ENCODE measurements around the gene NHSL2.

The NHSL2 gene

DNA sequence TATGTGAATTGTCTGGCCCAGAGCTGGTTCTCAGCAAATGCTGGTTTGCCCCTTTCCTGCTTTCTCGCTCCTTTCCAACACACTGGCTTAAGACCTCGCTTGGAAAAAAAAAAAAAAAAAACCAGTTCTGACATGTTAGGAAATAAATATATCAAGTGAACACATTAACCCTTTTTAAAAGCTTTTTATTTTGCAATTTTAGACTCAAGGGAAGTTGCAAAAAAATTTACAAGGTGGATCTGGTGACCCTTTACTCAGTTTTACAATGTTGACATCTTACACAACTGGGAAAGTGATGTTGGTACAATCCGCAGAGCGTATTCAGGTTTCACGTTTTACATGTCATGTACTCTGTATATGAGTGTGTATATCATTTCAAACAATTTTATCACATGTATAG, 121.0 kb downstream of the NHSL2 start:
- no peak overlapping the region for H2AK5ac ChIP-seq (ENCODE audit: low read length, severe bottlenecking)
- H3K9ac ChIP-seq (ENCODE audit: low read length), result no peak overlapping the region
- no peak for DNase-seq
- no peak overlapping the region for H4K91ac ChIP-seq (ENCODE audit: low read length)
- H2BK5ac ChIP-seq (ENCODE audit: low read depth, low read length, poor library complexity, severe bottlenecking), result no peak overlapping the region
- no peak overlapping the region for H3K27ac ChIP-seq (ENCODE audit: low read length, poor library complexity, severe bottlenecking)
- H3K18ac ChIP-seq (ENCODE audit: low read depth in 1 of 2, low read length in 2 of 2), result no peak overlapping the region
- peaks cover 15% of the 10 kb centered on the region for H3K9me3 ChIP-seq (ENCODE audit: control insufficient read depth, low read length)
- no peak overlapping the region for H4K8ac ChIP-seq (ENCODE audit: low read length)
- H2BK12ac ChIP-seq (ENCODE audit: low read length in 2 of 2), result no peak overlapping the region
- WGBS, result no CpG with 5 or more reads among the region's 5 CpGs
- H3K14ac ChIP-seq (ENCODE audit: low read length in 2 of 2), result no peak overlapping the region
- H3K4me2 ChIP-seq (ENCODE audit: low read length, poor library complexity, severe bottlenecking), result no peak overlapping the region
- no peak overlapping the region for H2BK120ac ChIP-seq (ENCODE audit: low read depth, low read length)
- H3K36me3 ChIP-seq (ENCODE audit: control insufficient read depth in 1 of 2, insufficient read depth in 2 of 2, low read depth in 1 of 2, low read length in 2 of 2), result no peaks in the 10 kb centered on the region
- peaks cover 0 to 44% of the 10 kb centered on the region in 2 experiments for H3K27me3 ChIP-seq (ENCODE audit: control insufficient read depth in 1 of 2, insufficient read depth in 1 of 2, low read length in 2 of 2)
- no peak overlapping the region for H3K23ac ChIP-seq (ENCODE audit: low read length in 2 of 2)
- H2BK15ac ChIP-seq (ENCODE audit: low read depth, poor library complexity, severe bottlenecking), result no peak overlapping the region
- no peak overlapping the region for H2AFZ ChIP-seq (ENCODE audit: low read depth, low read length)
- H3K4me3 ChIP-seq (ENCODE audit: insufficient read depth in 1 of 2, low read depth in 1 of 2, low read length in 2 of 2), result no peak overlapping the region
- peaks cover 13% of the 10 kb centered on the region for H3K4me1 ChIP-seq (ENCODE audit: control insufficient read depth, insufficient read depth, low read depth, low read length)
- H3K4ac ChIP-seq (ENCODE audit: low read depth in 1 of 2, low read length in 2 of 2), result no peak overlapping the region
- H3K79me1 ChIP-seq (replicated peaks; ENCODE audit: low read length, poor library complexity, severe bottlenecking), result no peaks in the 10 kb centered on the region

DNA sequence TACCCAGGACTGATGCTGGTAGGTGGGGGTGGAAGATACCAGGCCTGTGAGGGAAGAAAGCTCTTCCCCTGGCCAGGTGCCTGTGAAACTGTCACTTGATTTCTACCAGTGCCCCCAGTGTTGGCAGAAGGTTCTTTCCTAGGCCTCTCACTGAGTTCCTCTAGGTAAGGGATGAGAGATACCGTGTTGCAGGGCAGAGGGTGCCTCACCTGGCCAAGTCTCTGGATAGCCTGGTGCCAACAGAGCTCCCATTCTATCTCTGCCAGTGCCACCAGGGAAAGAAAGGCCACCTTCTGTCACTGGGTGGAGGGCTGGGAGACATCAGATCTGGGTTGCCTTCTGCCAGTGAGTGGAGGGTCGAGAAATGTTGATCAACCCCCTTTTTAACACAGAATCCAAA, 127.0 kb downstream of the NHSL2 start:
- Histone ChIP-seq H4K8ac (ENCODE audit: low read length) (no peak overlapping the region), H2BK15ac (ENCODE audit: low read depth, poor library complexity, severe bottlenecking) (no peak overlapping the region), H3K36me3 (ENCODE audit: control insufficient read depth in 1 of 2, insufficient read depth in 2 of 2, low read depth in 1 of 2, low read length in 2 of 2) (no peaks in the 10 kb centered on the region), H3K9ac (ENCODE audit: low read length) (no peak overlapping the region), H3K4ac (ENCODE audit: low read depth in 1 of 2, low read length in 2 of 2) (no peak overlapping the region), H3K4me2 (ENCODE audit: low read length, poor library complexity, severe bottlenecking) (no peak overlapping the region), H2BK5ac (ENCODE audit: low read depth, low read length, poor library complexity, severe bottlenecking) (no peak overlapping the region), H2AK5ac (ENCODE audit: low read length, severe bottlenecking) (no peak overlapping the region), H3K27ac (ENCODE audit: low read length, poor library complexity, severe bottlenecking) (no peak overlapping the region), H3K4me1 (ENCODE audit: control insufficient read depth, insufficient read depth, low read depth, low read length) (peaks cover 7% of the 10 kb centered on the region), H3K14ac (ENCODE audit: low read length in 2 of 2) (no peak overlapping the region), H3K4me3 (ENCODE audit: insufficient read depth in 1 of 2, low read depth in 1 of 2, low read length in 2 of 2) (no peak overlapping the region), H2BK12ac (ENCODE audit: low read length in 2 of 2) (no peak overlapping the region), H3K18ac (ENCODE audit: low read depth in 1 of 2, low read length in 2 of 2) (no peak overlapping the region), H2BK120ac (ENCODE audit: low read depth, low read length) (no peak overlapping the region), H3K27me3 (ENCODE audit: control insufficient read depth in 1 of 2, insufficient read depth in 1 of 2, low read length in 2 of 2) (peaks cover 0 to 52% of the 10 kb centered on the region in 2 experiments), H3K79me1 (replicated peaks; ENCODE audit: low read length, poor library complexity, severe bottlenecking) (no peaks in the 10 kb centered on the region), H3K9me3 (ENCODE audit: control insufficient read depth, low read length) (peaks cover 24% of the 10 kb centered on the region), H4K91ac (ENCODE audit: low read length) (no peak overlapping the region), H3K23ac (ENCODE audit: low read length in 2 of 2) (no peak overlapping the region), H2AFZ (ENCODE audit: low read depth, low read length) (no peak overlapping the region)
- DNase-seq, result no peak
- 100% methylated on average over 1 of the region's 2 CpGs for WGBS

DNA sequence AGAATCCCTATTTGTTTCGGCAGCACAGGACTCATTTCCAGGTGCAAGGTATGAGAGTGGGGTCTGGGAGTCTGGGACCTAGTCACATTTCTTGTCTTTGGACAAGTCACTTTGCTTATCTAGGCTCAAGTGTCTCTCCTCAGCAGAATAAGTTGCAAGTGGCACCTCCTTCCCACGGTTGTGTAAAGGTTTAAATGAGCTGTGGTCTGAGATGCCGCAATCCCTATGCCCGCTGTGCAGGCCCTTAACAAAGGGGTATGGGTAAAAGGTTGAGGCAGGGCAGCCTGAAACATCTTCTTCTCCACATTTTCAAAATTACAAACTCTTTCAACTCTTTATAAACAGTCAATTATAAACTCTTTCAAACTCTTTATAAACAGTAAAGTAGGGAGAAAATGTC, 127.4 kb downstream of the NHSL2 start:
- Histone ChIP-seq H2BK5ac (ENCODE audit: low read depth, low read length, poor library complexity, severe bottlenecking) (no peak overlapping the region), H2BK12ac (ENCODE audit: low read length in 2 of 2) (no peak overlapping the region), H3K9me3 (ENCODE audit: control insufficient read depth, low read length) (peaks cover 24% of the 10 kb centered on the region), H2AFZ (ENCODE audit: low read depth, low read length) (no peak overlapping the region), H3K27ac (ENCODE audit: low read length, poor library complexity, severe bottlenecking) (no peak overlapping the region), H4K91ac (ENCODE audit: low read length) (no peak overlapping the region), H3K27me3 (ENCODE audit: control insufficient read depth in 1 of 2, insufficient read depth in 1 of 2, low read length in 2 of 2) (peaks cover 0 to 56% of the 10 kb centered on the region in 2 experiments), H3K14ac (ENCODE audit: low read length in 2 of 2) (no peak overlapping the region), H2AK5ac (ENCODE audit: low read length, severe bottlenecking) (no peak overlapping the region), H3K79me1 (replicated peaks; ENCODE audit: low read length, poor library complexity, severe bottlenecking) (no peaks in the 10 kb centered on the region), H4K8ac (ENCODE audit: low read length) (no peak overlapping the region), H3K23ac (ENCODE audit: low read length in 2 of 2) (no peak overlapping the region), H3K4me3 (ENCODE audit: insufficient read depth in 1 of 2, low read depth in 1 of 2, low read length in 2 of 2) (no peak overlapping the region), H3K18ac (ENCODE audit: low read depth in 1 of 2, low read length in 2 of 2) (no peak overlapping the region), H3K36me3 (ENCODE audit: control insufficient read depth in 1 of 2, insufficient read depth in 2 of 2, low read depth in 1 of 2, low read length in 2 of 2) (no peaks in the 10 kb centered on the region), H3K9ac (ENCODE audit: low read length) (no peak overlapping the region), H2BK120ac (ENCODE audit: low read depth, low read length) (no peak overlapping the region), H3K4me1 (ENCODE audit: control insufficient read depth, insufficient read depth, low read depth, low read length) (peaks cover 7% of the 10 kb centered on the region), H2BK15ac (ENCODE audit: low read depth, poor library complexity, severe bottlenecking) (no peak overlapping the region), H3K4me2 (ENCODE audit: low read length, poor library complexity, severe bottlenecking) (no peak overlapping the region), H3K4ac (ENCODE audit: low read depth in 1 of 2, low read length in 2 of 2) (no peak overlapping the region)
- no peak for DNase-seq
- no CpG with 5 or more reads among the region's 4 CpGs for WGBS

DNA sequence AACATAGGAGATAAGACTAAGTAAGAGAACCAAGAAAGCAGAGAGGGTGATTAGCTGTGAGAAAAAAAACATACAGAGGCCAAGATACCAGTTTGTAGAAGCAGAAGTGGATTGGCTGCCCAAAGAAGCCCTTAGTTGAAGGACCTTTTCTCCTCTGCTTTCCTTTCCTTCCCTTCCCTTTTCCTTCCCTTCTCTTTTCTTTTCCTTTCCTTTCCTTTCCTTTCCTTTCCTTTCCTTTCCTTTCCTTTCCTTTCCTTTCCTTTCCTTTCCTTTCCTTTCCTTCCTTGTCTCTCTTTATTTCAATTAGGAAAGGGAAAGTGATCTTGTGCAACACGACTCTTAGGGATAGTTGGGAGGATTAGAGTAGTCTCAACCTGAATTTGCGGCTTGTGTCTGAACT, 128.2 kb downstream of the NHSL2 start:
- Histone ChIP-seq H4K91ac (ENCODE audit: low read length) (no peak overlapping the region), H3K4me1 (ENCODE audit: control insufficient read depth, insufficient read depth, low read depth, low read length) (peaks cover 7% of the 10 kb centered on the region), H2BK120ac (ENCODE audit: low read depth, low read length) (no peak overlapping the region), H3K36me3 (ENCODE audit: control insufficient read depth in 1 of 2, insufficient read depth in 2 of 2, low read depth in 1 of 2, low read length in 2 of 2) (no peaks in the 10 kb centered on the region), H2AK5ac (ENCODE audit: low read length, severe bottlenecking) (no peak overlapping the region), H3K4me3 (ENCODE audit: insufficient read depth in 1 of 2, low read depth in 1 of 2, low read length in 2 of 2) (no peak overlapping the region), H3K9me3 (ENCODE audit: control insufficient read depth, low read length) (peaks cover 24% of the 10 kb centered on the region), H4K8ac (ENCODE audit: low read length) (no peak overlapping the region), H2BK12ac (ENCODE audit: low read length in 2 of 2) (no peak overlapping the region), H3K18ac (ENCODE audit: low read depth in 1 of 2, low read length in 2 of 2) (no peak overlapping the region), H3K9ac (ENCODE audit: low read length) (no peak overlapping the region), H3K23ac (ENCODE audit: low read length in 2 of 2) (no peak overlapping the region), H2BK5ac (ENCODE audit: low read depth, low read length, poor library complexity, severe bottlenecking) (no peak overlapping the region), H3K4ac (ENCODE audit: low read depth in 1 of 2, low read length in 2 of 2) (no peak overlapping the region), H3K4me2 (ENCODE audit: low read length, poor library complexity, severe bottlenecking) (no peak overlapping the region), H3K27ac (ENCODE audit: low read length, poor library complexity, severe bottlenecking) (no peak overlapping the region), H3K27me3 (ENCODE audit: control insufficient read depth in 1 of 2, insufficient read depth in 1 of 2, low read length in 2 of 2) (peaks cover 0 to 56% of the 10 kb centered on the region in 2 experiments), H3K14ac (ENCODE audit: low read length in 2 of 2) (no peak overlapping the region), H2AFZ (ENCODE audit: low read depth, low read length) (no peak overlapping the region), H3K79me1 (replicated peaks; ENCODE audit: low read length, poor library complexity, severe bottlenecking) (no peaks in the 10 kb centered on the region), H2BK15ac (ENCODE audit: low read depth, poor library complexity, severe bottlenecking) (no peak overlapping the region)
- no peak for DNase-seq
- WGBS, result no CpG with 5 or more reads among the region's 2 CpGs

Measured in mesenchymal stem cell (in vitro differentiated cells and primary cell).